GM12801 (cell line): ENCODE data around the gene HES6.

Experiments
- CTCF ChIP-seq: IDR thresholded peaks from one replicate; pipeline ENCODE4 v1.5.1; 2011; ENCODE audit warnings: control low read depth; ENCODE audit not compliant: insufficient read length; ENCODE audit errors: extremely low read depth

HES6 gene

GRCh38 chr2:238238311-238238765, 1.5 kb downstream of the HES6 start:
- no peak for TF ChIP-seq CTCF

- no peak for TF ChIP-seq CTCF
These were observed 2.3 kb downstream of the HES6 start for GRCh38 chr2:238237431-238238135.

- no peak for TF ChIP-seq CTCF
These were observed 3.3 kb downstream of the HES6 start for GRCh38 chr2:238236571-238236970.

GRCh38 chr2:238235856-238236255, 4.0 kb downstream of the HES6 start:
- TF ChIP-seq CTCF, result no peak

- TF ChIP-seq CTCF, result no peak
These were observed 4.5 kb downstream of the HES6 start for GRCh38 chr2:238235331-238235732.

- TF ChIP-seq CTCF, result no peak
These were observed 6.2 kb downstream of the HES6 start for GRCh38 chr2:238233625-238234024.

GRCh38 chr2:238231809-238232208, 8.0 kb downstream of the HES6 start:
- TF ChIP-seq CTCF, result no peak
